GM12875 (cell line): ENCODE data around the gene COQ10A.

Source experiments
- H3K4me3 ChIP-seq: one replicate; pipeline ENCODE4 v1.5.1; 2011; ENCODE audit warnings: low read depth, low read length, control low read depth
- TF ChIP-seq, protein P1 (sequence below): IDR thresholded peaks from 2 replicates; pipeline ENCODE4 v1.5.1; 2011; ENCODE audit warnings: low read depth, mild to moderate bottlenecking, control low read depth, inconsistent platforms, low read length, moderate library complexity, borderline replicate concordance; ENCODE audit not compliant: insufficient read depth

COQ10A gene

DNA sequence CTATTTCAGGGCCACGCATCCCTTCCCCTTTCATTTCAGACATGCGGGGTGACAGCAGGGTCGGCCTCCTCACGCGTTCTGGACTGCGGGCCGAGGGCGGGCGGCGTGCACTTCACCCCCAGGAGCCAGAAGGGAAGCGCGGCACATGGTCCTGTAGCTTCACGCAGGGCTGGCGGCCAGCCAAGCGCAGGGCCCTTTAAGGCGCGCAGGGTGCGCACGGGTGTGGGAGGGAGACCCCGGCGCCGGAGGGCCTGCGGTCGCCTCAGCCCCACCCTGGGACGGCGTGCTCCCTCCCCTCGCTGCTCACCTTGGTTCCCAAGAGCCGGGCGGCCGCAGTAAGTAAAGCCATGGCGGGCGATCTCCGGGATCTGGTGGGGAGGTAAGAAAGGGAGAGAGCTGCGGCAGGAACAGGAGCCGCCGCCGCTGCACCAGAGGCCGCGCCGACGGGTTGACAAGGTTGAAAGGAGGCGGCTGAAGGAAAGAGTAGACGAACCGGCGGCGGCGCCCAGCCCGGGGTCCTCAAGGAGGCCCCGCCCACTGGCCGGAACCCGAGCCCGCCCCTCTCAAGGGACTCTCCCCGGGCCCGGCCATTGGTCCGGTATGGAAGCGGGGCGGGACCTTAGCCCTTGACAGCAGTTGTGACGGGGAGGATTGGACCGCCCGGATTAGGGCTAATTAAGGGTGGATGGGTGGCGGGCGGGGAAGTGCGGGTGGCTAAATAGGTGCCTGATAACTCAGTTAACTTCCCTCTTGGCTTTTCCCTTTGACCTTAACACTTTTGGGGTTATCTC is 33.3 kb downstream of the COQ10A start, which contains the start of gene CS:
TSS of gene CS (minus strand) at position 478 of the 791 bp plus-strand sequence. CDS start at position 349, 129 bp downstream.
- H3K4me3 ChIP-seq = peak within 1 kb of the TSS; percentile 78
- TF ChIP-seq, protein P1, sequence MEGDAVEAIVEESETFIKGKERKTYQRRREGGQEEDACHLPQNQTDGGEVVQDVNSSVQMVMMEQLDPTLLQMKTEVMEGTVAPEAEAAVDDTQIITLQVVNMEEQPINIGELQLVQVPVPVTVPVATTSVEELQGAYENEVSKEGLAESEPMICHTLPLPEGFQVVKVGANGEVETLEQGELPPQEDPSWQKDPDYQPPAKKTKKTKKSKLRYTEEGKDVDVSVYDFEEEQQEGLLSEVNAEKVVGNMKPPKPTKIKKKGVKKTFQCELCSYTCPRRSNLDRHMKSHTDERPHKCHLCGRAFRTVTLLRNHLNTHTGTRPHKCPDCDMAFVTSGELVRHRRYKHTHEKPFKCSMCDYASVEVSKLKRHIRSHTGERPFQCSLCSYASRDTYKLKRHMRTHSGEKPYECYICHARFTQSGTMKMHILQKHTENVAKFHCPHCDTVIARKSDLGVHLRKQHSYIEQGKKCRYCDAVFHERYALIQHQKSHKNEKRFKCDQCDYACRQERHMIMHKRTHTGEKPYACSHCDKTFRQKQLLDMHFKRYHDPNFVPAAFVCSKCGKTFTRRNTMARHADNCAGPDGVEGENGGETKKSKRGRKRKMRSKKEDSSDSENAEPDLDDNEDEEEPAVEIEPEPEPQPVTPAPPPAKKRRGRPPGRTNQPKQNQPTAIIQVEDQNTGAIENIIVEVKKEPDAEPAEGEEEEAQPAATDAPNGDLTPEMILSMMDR = no peak

DNA sequence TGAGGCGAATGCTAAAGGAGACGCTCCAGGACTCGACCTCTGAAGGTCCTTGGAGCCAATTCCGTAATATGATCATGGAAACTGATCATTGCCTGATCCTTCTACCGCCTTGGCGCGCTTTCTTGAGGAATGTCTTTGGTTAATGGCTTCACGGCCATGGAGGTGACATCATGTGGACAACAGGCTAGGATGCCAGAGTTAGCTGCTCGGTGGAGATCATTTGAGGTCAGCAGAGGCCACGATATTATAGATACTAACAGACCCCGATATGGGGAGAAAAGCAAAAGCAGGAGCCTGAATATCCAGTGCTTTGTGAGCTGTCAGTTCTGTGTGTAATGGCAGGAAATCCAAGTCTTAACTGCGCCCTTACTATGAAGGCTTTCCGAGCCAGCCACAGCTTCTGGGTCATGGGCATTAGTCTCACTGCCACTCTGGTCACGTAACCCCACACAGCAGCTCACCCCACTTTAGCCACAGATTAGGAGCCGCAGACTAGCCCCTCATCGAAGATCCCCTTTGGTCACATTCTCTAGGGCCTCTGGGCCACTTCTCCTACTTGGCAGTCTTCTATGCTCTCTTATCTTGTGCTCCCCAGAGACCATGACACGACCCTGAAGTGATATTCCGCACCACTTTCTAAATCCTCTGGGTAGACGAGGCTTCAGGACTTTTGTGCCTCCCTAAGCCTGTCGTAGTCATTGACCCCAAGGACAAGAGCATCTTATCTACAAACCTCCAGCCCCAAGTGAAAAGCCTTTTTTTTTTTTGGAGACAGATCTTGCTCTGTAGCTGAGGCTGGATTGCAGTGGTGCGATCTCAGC is 34.1 kb downstream of the COQ10A start:
- TF ChIP-seq, protein P1 = no peak
- peak overlapping the region; percentile 27 for H3K4me3 ChIP-seq

DNA sequence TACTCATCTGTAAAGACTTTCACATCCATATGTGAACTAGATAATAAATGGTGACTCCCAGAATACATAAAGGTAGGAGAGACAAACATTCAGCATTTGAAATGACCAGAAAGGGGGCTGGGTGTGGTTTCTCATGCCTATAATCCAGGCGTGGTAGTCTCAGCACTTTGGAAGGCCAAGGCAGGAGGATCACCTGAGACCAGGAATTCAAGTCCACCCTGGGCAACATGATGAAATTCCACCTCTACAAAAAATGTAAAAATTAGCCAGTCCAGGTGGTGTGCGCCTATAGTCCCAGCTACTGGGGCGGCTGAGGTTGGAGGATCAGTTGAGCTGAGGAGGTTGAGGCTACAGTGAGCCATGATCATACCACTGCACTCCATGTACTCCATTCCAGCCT is 37.5 kb downstream of the COQ10A start:
- H3K4me3 ChIP-seq = no peak overlapping the region
- TF ChIP-seq, protein P1 = no peak

DNA sequence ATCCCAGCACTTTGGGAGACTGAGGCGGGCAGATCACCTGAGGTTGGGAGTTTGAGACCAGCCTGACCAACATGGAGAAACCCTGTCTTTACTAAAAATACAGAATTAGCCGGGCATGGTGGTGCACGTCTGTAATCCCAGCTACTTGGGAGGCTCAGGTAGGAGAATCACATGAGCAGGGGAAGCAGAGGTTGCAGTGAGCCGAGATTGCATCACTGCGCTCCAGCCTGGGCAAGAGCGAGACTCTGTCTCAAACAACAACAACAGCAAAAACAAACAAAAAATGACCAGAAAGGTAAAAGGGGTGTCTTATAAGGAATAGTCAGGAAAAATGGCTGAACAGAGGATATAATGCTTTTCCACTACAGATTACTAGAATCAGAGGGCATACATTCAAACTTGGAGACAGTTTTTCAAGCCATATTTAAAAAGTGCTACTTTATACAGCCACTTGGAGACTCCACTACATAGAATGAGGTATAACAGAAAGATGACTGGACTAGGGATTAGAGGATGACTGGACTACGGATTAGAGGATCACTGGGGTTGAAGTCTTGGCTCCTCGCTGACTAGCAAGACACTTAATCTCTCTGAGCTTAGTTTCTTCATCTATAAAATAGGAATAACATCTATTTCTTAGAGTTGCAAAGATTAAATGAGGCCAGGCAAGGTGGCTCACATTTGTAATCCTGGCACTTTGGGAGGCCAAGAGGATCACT is 38.3 kb downstream of the COQ10A start:
- TF ChIP-seq, protein P1 = no peak
- no peak overlapping the region for H3K4me3 ChIP-seq

DNA sequence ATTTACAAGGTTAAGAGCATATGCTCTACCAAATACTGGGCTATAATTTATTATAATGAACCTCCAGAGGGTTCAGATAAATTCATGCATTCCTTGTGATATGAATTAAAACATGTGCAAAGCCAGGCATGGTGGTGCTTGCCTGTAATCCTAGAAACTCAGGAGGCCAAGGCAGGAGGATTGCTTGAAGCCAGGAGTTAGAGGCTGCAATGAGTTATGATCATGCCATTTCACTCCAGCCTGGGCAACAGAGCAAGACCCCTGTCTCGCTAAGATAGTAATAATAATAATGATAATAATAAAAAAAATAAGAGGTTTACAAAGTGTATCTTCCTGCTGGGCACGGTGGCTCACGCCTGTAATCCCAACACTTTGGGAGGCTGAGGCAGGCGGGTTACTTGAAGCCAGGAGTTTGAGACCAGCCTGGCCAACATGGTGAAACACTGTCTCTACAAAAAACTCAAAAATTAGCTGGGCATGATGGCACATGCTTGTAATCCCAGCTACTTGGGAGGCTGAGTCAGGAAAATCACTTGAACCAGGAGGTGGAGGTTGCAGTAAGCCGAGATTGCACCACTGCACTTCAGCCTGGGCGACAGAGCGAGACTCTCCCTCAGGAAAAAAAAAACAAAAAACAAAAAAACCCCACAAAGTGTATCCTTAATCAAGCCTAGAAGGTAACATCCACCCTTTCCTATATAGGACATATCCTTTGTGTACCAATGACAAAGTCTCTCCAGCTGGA is 40.7 kb downstream of the COQ10A start:
- no peak overlapping the region for H3K4me3 ChIP-seq
- TF ChIP-seq, protein P1 = no peak

DNA sequence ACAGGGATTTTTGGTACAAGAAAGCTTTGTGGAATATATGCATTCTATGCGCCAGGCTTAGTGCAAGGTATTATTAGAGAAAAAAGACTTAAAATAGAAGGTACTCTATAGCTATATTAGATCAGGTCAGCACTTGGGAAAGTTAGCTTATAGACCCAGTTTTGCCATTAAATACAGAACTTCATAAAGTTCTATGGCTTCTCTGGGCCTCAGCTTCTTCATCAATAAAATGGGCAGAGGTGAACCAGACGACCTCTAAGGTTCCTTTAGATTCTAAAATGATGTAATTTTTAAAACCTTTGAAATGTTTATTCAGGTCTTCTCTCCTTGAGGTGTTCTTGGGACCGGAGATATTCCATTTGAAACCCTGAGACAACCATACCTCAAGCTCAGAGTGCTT is 42.0 kb downstream of the COQ10A start:
- H3K4me3 ChIP-seq = no peak overlapping the region
- TF ChIP-seq, protein P1 = no peak
